Renal pelvis (tissue), 4 donors: ENCODE results near the gene PCDH9. TPM values are rescaled to one million over a fixed set of nuclear protein-coding genes. Genes with fewer than 3 reads are reported as not detected.
"Not testable (repeated sequence)": the region's sequence is repeated elsewhere in the genome, so short reads cannot be mapped to it uniquely, and the experiment has no call there.

Experiments used
- DNase-seq: peaks from one replicate; pipeline ENCODE4 v3.0.0-alpha.2; 2013
- polyA plus RNA-seq, 3 donors: library from polyadenylated mRNA; unstranded; fragments of 120-200 nt; gene quantifications; one replicate each; pipeline ENCODE4 v1.2.1, GENCODE V29; 2013; ENCODE audit not compliant: insufficient read length in 3 of 3

PCDH9 gene
- polyA plus RNA-seq, 3 donors: 13.7 to 14.1 (median 13.7) TPM

GRCh38 chr13:67134417-67135129 is 95.6 kb downstream of the PCDH9 start:
- no peak for DNase-seq

DNA sequence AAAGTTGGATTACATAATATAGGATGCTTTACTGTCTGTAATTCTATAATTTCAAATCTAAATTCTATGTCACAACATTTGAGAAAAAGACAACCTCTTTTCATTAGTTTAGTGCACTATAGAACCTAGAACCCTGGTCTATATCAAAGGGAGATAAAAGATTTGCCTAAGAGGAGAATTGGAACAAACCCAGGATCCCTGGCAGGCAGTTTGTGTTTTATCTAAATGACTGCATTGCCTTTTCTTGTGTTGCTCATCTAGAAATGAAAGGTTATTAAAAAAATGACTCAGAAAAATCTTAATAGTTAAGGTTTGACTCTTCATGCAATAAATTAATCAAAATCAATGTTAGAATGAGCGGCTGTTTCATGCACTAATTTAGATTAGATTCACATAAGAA is 96.7 kb downstream of the PCDH9 start:
- no peak for DNase-seq

- no peak for DNase-seq
These were observed 98.7 kb downstream of the PCDH9 start for GRCh38 chr13:67131393-67131792.

- DNase-seq: no peak
These were observed 99.7 kb downstream of the PCDH9 start for GRCh38 chr13:67130444-67130843.

GRCh38 chr13:67128136-67128535 is 102.0 kb downstream of the PCDH9 start:
- DNase-seq: no peak

DNA sequence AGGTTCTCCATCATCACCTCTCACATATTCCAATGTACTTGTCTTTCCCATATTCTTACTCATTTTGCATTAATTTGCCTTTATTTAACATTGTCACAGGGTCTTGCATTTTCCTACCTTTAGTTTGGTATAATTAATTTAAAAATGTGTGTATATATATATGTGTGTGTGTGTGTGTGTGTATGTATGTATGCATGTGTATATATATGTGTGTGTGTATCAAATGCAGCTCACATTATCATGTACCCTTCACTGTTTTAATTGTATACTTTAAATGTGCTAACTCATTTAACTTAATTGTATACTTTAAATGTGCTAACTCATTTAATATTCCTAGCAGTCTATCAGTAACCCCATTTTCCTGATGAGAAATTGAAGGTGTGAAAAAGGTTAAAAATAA is 104.5 kb downstream of the PCDH9 start:
- no peak for DNase-seq

DNA sequence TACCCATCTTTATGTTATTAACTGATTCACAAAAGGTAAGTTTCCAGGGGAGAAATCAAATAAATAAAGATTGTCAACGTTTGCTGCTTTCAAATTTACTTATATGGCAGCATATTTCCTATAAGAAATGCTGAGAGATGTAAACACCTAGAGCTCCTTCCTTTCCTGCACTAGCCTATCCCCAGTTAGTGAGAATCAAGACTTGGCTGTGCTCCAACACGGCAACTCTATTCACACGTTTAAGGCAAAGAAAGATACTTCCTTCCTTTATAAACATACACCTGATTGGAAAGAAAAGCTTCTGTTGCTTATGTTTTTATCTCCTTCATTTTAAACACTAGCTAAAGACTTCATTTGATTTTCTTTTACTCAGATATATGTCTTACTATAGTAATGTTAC is 107.0 kb downstream of the PCDH9 start:
- no peak for DNase-seq

GRCh38 chr13:67122251-67122650 is 107.9 kb downstream of the PCDH9 start:
- DNase-seq: no peak

GRCh38 chr13:67120872-67121531 is 109.1 kb downstream of the PCDH9 start:
- DNase-seq: no peak

DNA sequence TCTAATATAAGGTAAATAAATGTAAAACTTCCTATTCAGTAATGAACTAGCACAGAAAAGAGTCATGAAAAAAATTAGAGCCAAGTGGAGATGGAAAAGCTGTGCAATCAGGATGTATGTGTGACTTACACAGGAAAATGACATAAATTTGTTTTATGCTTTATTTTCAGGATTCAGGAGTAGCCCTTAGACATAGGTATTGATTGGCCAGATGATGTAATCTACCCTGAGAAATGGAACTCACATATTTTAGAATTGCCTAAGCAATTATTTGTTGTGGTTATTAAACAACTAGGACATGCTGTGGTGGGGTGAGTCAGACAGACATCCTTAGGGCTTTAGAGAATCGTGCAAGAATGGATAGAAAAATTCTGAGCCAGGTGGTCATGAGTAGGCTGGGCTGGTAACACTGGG is 110.6 kb downstream of the PCDH9 start:
- no peak for DNase-seq

DNA sequence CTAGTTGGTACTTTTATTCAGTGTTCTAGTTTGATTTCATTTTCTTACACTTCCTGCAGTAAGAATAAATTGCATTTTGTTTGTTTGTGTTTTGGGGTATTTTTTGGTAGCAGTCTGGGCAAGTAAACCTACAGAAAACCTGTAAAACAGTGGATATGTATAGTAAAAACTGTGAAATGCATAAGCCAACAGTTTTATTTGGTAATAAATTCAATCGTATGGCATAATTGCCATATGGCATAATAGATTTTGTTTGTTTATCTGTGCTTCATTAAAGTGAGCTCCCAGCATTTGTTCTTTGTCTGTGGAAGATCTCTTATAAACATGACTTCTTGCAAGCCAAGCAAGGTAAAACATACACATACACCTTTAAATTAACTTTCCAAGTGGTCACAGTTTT is 111.9 kb downstream of the PCDH9 start:
- DNase-seq: no peak

DNA sequence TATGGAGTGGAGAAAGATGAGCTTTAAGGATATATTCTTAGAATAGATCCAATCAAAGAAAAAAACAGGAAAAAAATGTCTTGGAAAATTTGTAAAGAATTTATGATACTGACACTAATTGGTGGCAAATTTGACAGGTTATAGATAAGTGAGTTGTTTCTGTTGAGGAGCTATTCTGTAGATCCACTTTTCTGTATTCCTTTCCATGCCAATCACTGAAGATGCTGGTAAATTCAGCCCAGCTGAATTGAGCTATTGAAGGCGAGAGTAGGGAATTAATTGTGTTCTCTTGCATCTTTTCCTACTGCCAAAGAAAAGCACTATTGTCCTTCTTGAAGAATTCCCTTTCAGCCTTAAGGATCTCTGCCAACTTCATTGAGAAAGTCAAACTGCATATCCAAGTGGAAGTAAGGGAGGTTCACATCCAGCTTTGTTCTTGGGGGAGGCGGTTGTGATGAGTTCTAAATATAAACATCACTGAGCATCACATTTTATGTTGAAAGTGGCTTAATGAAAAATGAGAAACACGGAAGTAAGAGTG is 113.1 kb downstream of the PCDH9 start:
- no peak for DNase-seq

DNA sequence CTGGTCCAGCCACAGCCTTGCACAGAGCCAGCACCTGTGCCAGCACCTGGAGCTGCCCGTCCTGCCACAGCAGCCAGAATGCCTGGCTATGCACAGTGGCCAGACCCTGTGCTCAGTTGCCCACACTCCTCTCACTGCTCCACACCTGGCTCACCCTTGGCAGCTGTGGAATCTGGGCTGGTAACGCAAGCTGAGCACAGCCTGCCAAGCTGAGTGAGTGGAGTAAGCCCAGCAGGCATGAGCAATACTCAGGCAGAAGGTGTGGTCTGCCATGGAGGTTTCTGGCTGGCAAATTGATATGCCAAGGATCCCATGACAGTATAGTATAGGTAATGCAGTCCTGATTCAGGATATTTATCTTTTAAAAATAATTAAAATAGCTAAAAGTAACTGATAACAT is 122.2 kb downstream of the PCDH9 start:
- no peak for DNase-seq

GRCh38 chr13:67106502-67107057 is 123.6 kb downstream of the PCDH9 start:
- no peak for DNase-seq

DNA sequence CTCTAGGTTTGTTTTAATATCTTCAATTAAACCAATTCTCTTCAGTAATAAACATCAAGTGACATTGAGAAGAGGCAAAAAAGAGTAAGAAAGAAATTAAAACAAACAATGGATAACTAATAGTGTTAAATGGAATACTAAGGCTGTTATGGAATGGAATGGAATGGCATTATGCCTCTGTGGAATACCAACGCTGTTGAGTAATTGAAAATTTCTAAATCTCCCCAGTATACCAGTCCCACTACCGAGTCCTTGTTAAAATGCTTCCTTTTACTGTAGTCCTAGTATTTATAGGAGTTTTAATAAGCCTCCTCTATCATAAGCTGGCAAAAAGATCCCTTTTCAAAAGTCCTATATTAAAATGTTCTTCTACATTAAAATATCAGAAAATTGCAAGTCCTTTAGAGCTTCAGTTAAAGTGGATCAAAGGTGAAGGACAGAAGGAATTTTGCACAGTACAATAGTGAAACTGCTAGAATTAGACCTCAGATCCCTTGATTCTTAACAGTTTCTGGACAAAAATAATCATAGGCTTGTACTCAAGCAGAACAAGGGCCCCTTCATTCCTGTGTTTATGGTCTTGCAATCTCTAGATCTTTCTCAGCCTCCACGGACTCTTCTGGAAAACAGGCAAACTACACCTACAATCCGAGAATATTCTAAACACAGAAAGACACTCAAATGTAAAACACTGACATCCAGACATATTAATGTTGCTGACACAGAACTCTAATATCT is 128.2 kb downstream of the PCDH9 start:
- no peak for DNase-seq

DNA sequence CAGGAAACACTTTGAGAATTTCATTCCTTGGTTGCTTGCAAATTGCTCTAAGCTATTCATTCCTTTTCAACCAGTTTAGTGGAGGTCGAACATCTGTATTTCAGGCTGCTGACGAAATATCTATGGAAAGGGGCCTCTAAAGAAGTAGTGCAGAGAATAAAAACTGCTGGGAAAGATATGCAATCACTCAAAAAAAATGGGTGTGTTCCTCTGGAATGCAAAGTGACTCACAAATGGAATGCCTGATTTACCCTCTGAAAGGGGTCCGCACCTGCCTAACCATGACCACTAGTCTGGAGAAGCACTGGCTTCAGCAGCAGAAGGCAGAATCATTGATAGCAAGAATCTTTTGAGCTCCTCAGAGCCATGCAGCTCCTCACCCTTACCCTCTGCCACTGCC is 129.4 kb downstream of the PCDH9 start:
- no peak for DNase-seq

DNA sequence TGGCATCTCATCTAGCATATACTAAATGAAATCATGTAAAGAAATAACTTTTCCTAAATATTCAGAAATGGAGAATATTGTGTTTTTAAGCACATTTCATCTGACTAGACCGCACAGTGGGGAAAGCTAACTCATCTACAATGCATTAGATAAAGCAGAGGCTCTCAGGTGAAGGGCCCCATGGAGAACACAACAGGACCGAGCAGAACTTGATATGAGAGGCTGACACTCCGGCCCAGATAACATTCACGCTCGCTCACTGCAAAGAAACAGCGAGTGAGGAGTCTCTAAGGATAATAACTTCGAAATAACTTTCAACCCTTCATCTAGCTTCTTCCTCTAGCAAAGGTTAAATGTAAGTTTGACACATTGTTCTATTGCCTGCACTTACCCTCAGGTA is 130.6 kb downstream of the PCDH9 start:
- DNase-seq: no peak

DNA sequence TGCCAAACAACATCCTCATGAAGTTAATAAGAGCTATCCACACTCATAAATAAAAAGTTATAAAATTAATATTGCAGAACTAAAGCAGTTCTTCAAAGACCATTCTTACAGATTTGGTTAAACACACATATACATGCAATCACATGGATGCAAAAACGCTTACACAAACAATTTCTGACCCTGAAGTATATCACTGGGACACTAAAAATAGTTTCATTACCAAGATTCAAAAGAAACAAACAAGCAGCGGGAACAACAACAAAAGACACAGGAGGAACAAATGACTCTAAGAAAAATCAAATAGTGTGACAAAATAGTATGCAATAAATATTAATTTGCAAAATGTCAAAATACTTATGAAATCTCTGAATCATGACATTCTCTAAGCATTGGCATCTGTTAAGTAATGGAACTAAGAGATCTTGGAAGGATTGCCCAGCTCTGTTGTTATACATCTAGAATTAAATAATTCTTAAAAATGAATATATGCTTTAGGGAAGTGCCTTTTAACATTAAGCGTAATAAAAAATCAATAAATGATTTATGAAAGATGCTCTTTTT is 132.2 kb downstream of the PCDH9 start:
- no peak for DNase-seq

DNA sequence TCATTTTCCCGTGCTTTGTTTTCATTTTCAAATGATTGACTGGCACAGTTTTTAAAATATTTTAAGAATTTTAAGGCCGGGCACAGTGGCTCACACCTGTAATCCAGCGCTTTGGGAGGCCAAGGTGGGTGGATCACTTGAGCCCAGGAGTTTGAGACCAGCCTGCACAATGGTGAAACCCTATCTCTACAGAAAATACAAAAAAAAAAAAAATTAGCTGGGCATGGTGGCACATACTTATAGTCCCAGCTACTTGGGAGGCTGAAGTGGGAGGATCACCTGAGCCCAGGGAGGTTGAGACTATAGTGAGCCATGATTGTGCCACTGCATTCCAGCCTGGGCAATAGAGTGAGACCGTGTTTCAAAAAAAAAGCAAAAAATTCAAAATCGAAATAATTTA is 133.2 kb downstream of the PCDH9 start:
- not testable (repeated sequence) for DNase-seq

DNA sequence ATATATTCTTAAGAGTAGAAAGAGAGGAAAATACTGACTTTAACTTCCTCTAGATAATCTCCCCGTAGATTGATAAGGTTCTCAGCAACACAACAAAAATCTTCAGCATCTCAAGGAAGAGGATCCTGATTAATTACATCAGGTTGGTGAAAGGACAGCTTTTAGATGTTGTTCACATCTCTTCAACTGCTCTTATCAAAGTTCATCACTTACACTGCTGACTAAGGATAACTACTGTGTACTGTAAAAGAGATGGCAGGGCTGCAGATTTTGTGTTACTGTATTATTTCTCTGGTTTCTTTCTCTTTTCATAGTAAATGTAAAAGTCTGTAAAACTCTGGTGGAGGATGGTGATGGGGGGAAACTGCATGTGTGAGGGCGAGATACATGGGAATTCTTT is 133.7 kb downstream of the PCDH9 start:
- DNase-seq: no peak

DNA sequence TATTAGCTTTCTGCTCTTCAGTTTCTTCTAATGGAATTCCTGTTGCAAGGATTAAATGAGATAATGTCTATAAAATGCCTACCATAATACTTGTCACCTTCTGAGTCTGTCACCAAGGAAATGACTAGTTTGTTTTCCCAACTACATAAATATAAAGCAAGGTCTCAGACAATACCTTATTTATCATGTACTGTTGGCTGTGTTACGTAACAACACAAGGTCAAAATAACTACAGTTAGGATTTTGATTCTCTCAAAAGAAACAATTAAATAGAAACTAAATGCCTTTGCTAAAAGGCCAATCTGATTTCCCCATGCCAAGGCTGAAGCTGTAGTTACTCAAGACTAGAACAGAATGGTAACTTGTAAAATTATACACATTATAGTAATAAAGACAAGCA is 134.5 kb downstream of the PCDH9 start:
- no peak for DNase-seq

DNA sequence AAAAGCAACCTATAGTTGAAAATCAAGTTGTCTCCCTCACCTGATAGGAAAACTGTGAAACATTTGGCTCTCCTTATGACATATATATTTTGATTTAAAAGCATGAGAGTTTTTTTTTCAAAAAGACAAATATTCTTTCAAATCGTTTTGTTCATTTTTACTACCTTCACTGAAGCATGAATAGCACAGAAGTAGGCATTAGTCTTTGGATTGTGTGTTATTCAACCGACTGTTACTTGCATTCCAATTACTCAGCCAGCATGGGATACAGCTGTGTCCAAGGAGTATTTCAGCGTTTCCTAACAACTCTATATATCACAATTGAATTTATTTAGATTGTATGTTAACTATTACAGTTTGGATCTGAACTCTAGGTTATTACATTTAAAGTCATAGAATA is 135.2 kb downstream of the PCDH9 start:
- DNase-seq: no peak
